Neural progenitor cell (in vitro differentiated cells): ENCODE data around the gene MRPS12.

Experiments
- EZH2 ChIP-seq: fragments of 200-600 bp; sonication (generic); IDR thresholded peaks from 2 replicates; pipeline ENCODE4 v1.6.1; 2017; ENCODE audit warnings: antibody characterized with exemption, mild to moderate bottlenecking, moderate library complexity
- TF ChIP-seq, protein P1 (sequence below): fragments of 200-600 bp; sonication (generic); IDR thresholded peaks from 2 replicates; pipeline ENCODE4 v1.5.1; 2017; ENCODE audit warnings: antibody characterized with exemption, mild to moderate bottlenecking

DNA sequence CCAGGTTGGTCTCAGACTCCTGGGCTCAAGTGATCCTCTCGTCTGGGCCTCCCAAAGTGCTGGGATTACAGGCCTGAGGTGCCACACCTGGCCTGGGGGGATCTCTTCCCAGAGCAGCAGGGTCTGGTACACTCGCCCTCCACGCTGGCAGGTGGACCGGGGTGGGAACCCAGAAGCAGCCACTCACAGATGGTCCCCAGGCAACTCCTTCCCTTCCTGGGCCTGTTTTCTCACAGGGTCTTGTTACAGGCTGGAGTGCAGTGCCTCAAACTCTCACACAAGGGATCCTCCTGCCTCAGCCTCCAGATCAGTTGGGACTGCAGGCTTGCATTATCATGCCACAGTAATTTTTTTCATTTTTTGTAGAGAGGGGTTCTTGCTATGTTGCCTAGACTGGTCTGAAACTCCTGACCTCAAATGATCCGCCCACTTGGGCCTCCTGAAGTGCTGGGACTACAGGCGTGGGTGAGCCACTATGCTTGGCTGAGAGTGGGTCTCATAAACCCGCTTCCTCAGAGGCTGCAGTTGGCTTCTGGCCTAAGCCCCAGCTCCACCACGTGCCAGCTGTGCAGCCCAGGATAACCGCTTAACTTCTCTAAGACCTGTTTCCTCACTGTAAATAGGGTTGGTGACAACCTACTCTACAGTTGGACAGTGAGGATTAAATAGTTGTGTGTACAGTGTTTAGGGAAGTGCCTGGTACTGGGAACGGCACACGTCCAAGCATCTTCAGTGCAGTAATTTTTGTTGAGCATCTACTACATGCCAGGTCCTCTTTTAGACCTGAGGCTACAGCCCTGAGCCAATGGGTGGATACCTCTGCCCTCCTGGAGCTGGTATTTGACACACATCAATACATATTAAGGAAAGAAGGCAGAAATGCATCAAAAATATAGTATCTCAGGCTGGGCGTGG lies 17.9 kb upstream of the MRPS12 start:
- TF ChIP-seq, protein P1, sequence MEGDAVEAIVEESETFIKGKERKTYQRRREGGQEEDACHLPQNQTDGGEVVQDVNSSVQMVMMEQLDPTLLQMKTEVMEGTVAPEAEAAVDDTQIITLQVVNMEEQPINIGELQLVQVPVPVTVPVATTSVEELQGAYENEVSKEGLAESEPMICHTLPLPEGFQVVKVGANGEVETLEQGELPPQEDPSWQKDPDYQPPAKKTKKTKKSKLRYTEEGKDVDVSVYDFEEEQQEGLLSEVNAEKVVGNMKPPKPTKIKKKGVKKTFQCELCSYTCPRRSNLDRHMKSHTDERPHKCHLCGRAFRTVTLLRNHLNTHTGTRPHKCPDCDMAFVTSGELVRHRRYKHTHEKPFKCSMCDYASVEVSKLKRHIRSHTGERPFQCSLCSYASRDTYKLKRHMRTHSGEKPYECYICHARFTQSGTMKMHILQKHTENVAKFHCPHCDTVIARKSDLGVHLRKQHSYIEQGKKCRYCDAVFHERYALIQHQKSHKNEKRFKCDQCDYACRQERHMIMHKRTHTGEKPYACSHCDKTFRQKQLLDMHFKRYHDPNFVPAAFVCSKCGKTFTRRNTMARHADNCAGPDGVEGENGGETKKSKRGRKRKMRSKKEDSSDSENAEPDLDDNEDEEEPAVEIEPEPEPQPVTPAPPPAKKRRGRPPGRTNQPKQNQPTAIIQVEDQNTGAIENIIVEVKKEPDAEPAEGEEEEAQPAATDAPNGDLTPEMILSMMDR: no peak
- no peak for TF ChIP-seq EZH2
